ACHN (cell line): ENCODE results near the gene CDK5RAP2.
"Not testable (repeated sequence)": the region's sequence is repeated elsewhere in the genome, so short reads cannot be mapped to it uniquely, and the experiment has no call there.

ENCODE experiments used
- DNase-seq: peaks from one replicate; pipeline ENCODE4 v3.0.0-alpha.2; 2015
- in situ Hi-C: cut with HindIII; loops from 2 replicates; pipeline ENCODE4 v1.10.0; 2017; ENCODE audit warnings: low sequenced_read_pairs, low pct_ligation_motif_present, low pct_unique_long_range_greater_than_20kb

Gene CDK5RAP2

GRCh38 chr9:120580051-120580896 is at the start of gene CDK5RAP2:
Gene CDK5RAP2, minus strand, starts transcription at chr9:120580167. Its CDS starts 189 bp downstream, at chr9:120579978.
- in situ Hi-C loops: no loop called here
- DNase-seq: peak; percentile 97

DNA sequence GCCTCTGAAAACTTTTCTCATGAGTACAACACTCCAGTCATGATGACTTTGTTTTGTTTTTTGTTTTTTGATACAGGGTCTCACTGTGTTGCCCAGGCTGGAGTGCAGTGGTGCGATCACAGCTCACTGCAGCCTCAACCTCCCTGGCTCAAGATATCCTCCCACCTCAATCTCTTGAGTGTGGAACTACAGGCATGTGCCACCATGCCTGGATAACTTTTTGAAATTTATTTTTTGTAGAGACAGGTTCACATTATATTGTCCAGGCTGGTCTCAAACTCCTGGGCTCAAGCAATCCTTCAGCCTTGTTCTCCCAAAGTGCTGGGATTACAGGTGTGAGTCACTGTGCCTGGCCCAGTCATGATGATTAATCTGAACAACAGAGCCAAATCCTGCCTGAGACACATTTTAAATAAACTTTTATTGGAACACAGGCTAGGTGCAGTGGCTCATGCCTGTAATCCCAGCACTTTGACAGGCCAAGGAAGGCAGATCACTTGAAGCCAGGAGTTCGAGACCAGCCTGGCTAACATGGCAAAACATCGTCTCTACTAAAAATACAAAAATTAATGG is 49.0 kb upstream of the CDK5RAP2 start:
- peak; percentile 11 for DNase-seq
- in situ Hi-C loops: not testable (repeated sequence)

- DNase-seq: no peak
- in situ Hi-C loops: no loop called here
Measured at GRCh38 chr9:120628207-120628924, 48.4 kb upstream of the CDK5RAP2 start.

DNA sequence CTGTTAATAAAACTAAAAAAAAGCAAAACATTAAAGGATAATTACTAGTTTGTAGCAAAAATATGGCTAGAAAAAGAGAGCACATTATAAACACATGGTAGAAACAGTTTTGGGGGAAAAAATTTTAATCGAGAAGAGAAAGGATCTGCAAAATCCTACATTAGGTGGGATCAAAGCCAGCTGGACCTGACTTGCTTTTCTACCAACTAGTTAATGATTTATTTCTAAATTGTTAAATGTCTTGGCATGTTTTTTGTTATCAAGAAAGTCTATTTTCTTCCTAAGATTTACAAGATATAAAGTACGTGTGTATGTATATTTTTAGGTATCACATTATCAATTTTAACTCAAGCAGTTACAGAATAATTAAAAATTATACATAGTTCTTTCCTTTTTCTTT is 47.1 kb upstream of the CDK5RAP2 start:
- in situ Hi-C loops: no loop called here
- DNase-seq: no peak

DNA sequence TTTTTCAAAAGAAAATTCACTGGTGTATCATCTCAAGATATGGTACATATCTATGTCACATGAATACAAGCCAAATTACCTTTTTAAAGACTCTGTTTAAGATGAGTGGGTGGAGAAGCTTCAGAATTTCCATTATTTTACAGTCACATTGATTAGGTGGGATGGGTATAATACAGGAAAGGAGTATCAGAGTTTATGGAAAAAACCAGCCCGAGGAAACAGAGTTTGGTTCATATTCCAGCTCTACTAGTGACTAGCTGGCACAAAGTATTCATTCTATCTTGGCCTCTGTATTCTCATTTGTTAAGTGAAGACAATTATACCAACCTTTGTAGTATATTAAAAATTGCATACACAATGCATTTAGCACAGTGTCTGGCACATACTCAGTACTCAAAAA is 46.5 kb upstream of the CDK5RAP2 start:
- in situ Hi-C loops: no loop called here
- DNase-seq: no peak

- in situ Hi-C loops: no loop called here
- no peak for DNase-seq
Measured at GRCh38 chr9:120625222-120625621, 45.3 kb upstream of the CDK5RAP2 start.

DNA sequence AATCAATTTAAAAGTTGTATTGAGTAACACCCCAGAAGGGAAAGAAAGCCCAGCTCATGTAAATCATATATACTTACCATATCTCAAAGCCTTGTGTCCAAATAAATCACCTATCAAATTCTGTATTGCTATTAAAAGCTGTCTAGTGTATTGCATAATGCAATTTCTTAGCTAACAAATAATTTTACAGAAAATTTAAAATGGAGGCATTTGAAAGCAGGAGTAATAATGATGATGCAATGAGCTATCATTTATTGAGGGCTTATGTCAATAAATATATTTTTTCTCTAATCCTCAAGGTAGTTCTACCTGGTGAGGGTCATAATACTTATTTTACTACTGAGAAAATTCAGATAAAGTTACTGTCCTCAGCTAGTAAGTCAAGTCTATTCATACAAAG is 42.8 kb upstream of the CDK5RAP2 start:
- in situ Hi-C loops: no loop called here
- no peak for DNase-seq

DNA sequence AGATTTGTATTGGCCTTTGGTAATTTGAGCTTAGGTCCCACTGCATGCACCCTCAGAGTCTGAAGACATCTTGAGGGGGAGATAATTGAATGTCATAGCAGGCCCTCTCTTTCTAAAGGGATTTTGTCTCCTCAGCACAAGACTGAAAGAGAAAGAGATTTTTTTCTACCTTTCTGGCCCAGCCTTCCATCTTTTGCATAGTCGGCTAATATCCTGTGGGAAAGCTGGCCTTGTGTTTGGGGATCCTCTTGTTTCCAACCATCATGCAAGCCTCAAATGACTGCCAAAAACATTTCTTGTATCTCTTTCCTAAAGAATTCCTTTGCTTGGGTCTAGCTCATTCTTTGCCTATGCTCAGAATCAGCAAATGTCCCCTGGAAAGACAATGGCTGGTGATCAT is 42.0 kb upstream of the CDK5RAP2 start:
- in situ Hi-C loops: no loop called here
- no peak for DNase-seq

- DNase-seq: peak; percentile 62
- in situ Hi-C loops: no loop called here
Measured at GRCh38 chr9:120619751-120620655, 40.0 kb upstream of the CDK5RAP2 start.

- in situ Hi-C loops: no loop called here
- DNase-seq: no peak
Measured at GRCh38 chr9:120616966-120617935, 37.3 kb upstream of the CDK5RAP2 start.

DNA sequence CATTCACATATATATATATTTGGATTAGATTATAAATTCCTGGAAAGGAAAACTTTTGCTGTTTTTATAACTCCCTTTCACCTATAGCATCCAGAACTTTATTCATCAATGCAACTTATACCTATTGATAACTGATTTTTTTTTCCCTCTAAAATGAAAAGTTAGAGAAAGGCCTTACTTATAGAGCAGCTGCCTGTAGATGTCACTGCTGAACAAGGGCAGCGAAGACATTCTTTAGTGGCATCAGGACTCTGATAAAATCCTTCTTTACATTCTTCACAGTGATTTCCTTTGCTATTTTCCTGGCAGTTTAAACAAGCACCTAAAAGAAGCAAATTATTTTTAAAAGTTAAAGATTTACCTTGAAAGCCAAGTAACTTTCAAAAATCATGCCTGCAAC is 32.3 kb upstream of the CDK5RAP2 start:
- in situ Hi-C loops: no loop called here
- peak; percentile 16 for DNase-seq

DNA sequence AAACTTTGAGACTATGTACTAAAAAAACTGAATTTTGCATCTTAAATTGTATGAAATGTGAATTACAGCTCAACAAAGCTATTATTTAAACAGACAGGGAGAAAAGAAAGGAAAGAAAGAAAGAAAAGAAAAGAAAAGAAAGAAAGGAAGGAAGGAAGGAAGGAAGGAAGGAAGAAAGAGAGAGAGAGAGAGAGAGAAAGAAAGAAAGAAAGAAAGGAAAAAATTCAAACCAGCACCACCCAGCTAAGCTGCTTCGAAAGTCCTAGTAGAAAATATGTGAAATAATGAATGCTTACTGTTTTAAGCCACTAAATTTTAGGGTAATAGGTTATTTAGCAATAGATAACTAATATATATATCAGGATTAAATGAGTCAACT is 31.7 kb upstream of the CDK5RAP2 start:
- in situ Hi-C loops: no loop called here
- DNase-seq: no peak

DNA sequence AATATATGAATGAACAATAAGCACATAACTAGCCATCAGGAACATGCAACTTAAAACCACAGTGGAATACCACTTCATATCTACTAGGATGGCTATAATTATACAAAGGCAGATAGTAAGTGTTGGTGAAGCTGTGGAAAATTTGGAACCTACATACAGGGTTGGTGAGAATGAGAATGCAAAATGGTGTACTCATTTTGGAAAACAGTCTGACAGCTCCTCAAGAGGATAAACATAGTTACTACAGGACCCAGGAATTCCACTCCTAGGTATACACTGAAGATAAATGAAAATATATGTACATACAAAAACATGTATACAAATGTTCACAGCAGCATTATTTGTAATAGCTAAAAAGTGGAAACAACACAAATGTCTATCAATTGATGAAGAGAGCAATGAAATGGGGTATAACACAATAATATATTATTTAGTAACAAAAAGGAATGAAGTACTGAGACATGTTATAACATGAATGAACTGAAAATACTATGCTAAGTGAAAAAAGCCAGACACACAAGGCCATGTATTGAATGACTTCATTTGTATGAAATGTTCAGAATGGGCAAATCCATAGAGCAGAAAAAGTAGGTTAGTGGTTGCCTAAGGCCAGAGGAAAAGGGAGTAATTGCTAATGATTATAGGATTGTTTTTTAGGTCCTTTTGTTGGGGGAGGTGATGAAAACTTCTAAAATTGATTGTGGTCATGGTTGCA is 31.2 kb upstream of the CDK5RAP2 start:
- in situ Hi-C loops: no loop called here
- peak; percentile 21 for DNase-seq

- in situ Hi-C loops: no loop called here
- no peak for DNase-seq
Measured at GRCh38 chr9:120609636-120610035, 29.7 kb upstream of the CDK5RAP2 start.

GRCh38 chr9:120608421-120608820 is 28.5 kb upstream of the CDK5RAP2 start:
- in situ Hi-C loops: no loop called here

DNA sequence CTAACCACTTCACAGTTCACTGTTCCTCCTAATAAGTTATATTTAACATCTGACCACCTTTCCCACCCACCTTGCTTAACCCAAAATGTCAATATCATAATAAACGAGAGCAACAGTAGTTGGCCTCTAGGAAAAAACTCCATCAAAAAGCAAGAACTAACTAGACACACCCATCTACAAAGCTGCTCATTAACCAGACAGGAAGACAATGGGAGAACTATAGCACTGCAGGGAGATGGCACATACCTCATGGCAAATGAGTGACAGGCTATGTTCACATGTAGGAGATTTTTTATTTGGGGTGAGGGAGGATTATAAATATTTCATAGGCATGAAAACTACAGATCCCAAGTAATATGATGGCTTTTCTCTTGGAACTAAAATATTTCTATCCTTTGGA is 23.6 kb upstream of the CDK5RAP2 start:
- peak; percentile 20 for DNase-seq
- in situ Hi-C loops: no loop called here

More at GRCh38 chr9:120608421-120608820, 28.5 kb upstream of the CDK5RAP2 start:
- no peak for DNase-seq

DNA sequence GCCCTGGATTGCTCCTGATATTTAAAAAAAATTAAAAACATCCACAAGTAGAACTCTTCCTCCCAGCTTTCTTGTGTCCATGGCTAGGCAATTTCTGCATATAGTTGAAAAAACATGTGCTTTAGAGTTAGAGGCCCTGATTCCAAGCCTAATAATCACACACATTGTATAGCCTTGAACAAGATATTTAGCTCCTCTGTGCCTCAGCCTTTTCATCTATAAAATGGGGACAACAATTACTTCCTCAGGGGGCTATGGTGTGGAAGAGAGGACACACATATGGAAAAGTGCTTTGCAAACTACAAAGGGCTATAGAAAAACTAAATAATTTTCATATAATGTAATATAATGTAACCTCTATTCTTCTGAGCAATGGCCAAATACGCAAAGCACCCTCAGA is 23.0 kb upstream of the CDK5RAP2 start:
- in situ Hi-C loops: no loop called here
- DNase-seq: no peak
